HG03045 (cell line): ENCODE measurements around the gene KRTAP19-3.
"Not testable (repeated sequence)": the region's sequence is repeated elsewhere in the genome, so short reads cannot be mapped to it uniquely, and the experiment has no call there.

Source experiments
- ATAC-seq: cut with Tn5 transposase; IDR thresholded peaks from one replicate; pipeline ENCODE4 v1.9.1; 2021; ENCODE audit warnings: mild to moderate bottlenecking, moderate library complexity; ENCODE audit not compliant: unreplicated experiment

The KRTAP19-3 gene

DNA sequence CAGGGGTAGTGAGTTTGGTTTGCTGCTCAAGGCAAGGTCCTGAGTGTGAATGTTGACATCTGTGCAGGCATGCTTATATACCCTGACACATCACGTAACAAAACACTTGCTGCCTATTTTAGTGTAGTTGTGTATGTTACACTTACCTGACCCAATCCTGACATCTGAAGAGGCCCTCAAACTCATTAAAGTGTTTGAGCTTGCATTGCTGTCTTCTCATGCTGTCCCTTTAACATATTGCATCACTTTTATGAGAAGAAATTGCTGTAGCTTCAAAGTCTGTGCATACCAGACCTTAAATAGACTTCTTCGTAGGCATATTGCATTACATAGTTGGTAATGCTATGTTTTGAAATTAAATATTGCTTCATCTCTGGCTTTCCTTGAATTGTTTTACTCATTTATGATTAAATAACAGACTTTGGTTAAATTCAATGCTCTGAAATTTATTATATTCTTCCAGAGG is at the start of gene KRTAP19-3:
TSS of gene KRTAP19-3 (minus strand) at position 51 of the 466 bp plus-strand sequence. CDS start 56 bp downstream, outside the sequence.
- no peak for ATAC-seq

- ATAC-seq: no peak
Measured at GRCh38 chr21:30518876-30519275, 27.1 kb upstream of the KRTAP19-3 start.

DNA sequence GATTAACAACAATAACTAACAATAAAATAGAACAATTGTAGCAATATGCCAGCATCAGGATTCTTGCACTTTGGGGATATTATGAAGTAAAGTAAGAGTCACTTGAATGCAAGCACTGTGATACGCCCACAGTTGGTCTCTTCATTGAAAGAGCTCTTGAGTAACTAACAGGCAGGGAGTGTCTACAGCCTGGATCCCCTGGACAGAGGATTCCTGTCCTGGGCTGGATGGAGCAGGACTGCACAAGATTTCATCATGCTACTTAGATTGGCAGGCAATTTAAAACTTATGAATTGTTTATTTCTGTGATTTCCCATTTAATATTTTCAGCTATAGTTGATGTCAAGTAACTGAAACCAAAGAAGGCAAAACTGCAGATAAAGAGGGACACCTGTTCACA is 23.9 kb upstream of the KRTAP19-3 start:
- no peak for ATAC-seq

- not testable (repeated sequence) for ATAC-seq
Measured at GRCh38 chr21:30505621-30506205, 13.9 kb upstream of the KRTAP19-3 start.

- no peak for ATAC-seq
Measured at GRCh38 chr21:30502041-30502440, 10.2 kb upstream of the KRTAP19-3 start, which contains the start of gene KRTAP19-5. TSS of gene KRTAP19-5 (minus strand) at chr21:30502141. CDS start at chr21:30502090, 51 bp downstream.

GRCh38 chr21:30497065-30497464 is 5.3 kb upstream of the KRTAP19-3 start, which contains the start of gene KRTAP19-4:
TSS of gene KRTAP19-4 (minus strand) at chr21:30497165. CDS start at chr21:30497110, 55 bp downstream.
- ATAC-seq: no peak

DNA sequence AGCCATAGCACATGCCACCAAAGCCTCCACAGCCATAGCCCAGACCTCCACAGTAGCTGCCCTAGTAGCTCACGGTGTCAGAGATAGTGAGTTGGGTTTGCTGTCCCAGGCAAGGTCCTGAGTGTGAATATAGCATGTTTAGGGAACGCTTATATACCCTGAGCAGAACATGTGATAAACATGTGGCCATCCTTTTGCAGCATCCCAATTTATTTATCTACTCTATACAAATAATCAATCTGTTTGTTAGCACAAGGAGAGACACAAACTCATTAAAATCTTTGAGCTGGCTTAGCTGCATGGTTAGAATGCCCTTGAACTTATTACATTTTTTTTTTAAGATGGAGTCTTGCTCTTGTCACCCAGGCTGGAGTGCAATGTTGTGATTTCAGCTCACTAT is 4.5 kb downstream of the KRTAP19-3 start, which contains the start of gene KRTAP19-2:
TSS of gene KRTAP19-2 (minus strand) at position 101 of the 400 bp plus-strand sequence. CDS start at position 13, 88 bp downstream.
- ATAC-seq: no peak

GRCh38 chr21:30486180-30486579 is 5.6 kb downstream of the KRTAP19-3 start:
- ATAC-seq: no peak

DNA sequence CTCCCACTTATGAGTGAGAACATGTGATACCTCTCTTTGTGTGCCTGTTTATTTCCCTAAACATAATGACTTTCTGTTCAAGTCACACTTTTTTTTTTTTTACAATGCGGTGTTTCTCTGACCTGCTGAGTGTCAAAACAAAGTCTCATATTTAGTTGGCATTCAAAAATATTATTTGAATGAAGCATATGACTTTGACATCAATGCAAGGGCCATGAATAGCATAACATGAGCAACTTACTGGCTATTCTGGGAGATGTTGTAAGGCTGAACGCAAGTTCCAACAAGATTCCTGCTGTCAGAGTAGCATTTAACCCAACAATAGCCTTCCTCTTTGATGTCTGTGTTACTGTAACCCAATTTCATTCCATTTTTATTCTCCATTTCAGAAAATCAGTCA is 9.7 kb downstream of the KRTAP19-3 start:
- no peak for ATAC-seq

GRCh38 chr21:30480145-30480544 is 11.7 kb downstream of the KRTAP19-3 start, which contains the start of gene KRTAP19-1:
TSS of gene KRTAP19-1 (minus strand) at chr21:30480367. CDS start at chr21:30480317, 50 bp downstream.
- no peak for ATAC-seq

DNA sequence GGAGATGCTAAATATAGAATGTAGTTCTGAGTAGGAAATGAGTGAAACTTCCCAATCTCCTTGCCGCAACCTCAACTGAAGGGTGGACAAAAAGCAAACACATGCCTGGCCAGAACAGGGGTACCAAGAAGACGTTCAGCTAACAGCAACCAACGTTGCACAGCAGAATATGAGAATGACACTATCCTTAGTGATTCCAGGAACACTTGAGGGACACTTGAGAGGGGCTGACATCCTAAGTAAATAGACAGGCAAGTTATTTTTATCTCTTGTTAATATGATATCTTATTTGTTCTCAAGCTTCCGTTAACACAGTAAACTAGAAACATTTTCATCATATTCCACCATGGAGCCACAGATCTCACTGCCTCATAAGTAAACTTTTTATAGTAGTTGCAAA is 12.6 kb downstream of the KRTAP19-3 start:
- no peak for ATAC-seq

- ATAC-seq: no peak
Measured at GRCh38 chr21:30478004-30478403, 13.8 kb downstream of the KRTAP19-3 start.

- ATAC-seq: no peak
Measured at GRCh38 chr21:30468900-30469714, 22.7 kb downstream of the KRTAP19-3 start.

DNA sequence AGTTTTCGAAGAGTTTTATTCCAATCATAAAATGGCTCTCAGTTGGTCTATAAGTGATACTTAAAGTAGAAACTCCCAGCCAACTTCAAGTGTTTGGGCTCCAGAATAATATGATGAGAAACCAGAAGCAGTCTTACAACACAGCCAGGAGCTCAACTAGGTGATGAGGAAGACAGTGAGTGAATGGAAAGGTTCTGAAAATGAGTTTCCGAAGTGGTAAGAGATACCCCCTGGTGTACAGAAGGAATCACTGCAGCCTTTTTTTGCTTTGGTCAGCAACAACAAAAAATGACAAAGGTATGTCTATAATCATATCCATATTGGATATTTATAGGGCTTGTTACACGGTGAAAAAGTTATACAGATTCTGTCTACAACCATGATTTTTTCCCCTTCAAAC is 28.1 kb downstream of the KRTAP19-3 start:
- no peak for ATAC-seq

DNA sequence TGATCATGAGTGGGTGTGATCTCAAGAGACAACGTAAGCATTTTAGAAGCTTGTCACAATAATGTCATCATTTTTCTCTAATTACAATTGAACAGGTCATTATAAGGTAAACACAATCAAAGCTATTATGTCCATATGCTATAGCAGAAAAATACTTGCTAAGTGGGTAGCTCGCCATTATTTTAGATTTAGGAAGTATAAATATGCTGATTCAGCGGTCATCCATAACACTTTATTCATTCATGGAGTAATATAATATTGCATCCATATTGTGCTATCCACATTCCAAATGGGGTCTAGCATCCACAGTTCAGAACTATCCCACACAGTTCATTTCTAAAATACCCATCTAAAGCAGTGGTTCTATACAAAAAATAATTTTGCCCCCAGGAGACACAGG is 43.3 kb downstream of the KRTAP19-3 start:
- no peak for ATAC-seq

GRCh38 chr21:30447056-30447455 is 44.8 kb downstream of the KRTAP19-3 start:
- ATAC-seq: no peak

- ATAC-seq: no peak
Measured at GRCh38 chr21:30444204-30444603, 47.6 kb downstream of the KRTAP19-3 start.

- no peak for ATAC-seq
Measured at GRCh38 chr21:30443226-30443625, 48.6 kb downstream of the KRTAP19-3 start.
